Measurements from ENCODE around the gene RXRG. TPM values are rescaled to one million over a fixed set of nuclear protein-coding genes. Genes with fewer than 3 reads are reported as not detected.

RXRG gene
- total and polyA plus RNA-seq, 2 donors (not counting 3 experiments of a cell fraction or from before 2014, with no cell fraction given): not detected

GRCh38 chr1:165449131-165449530 lies 4.2 kb upstream of the RXRG start:
- Histone ChIP-seq H2AFZ (ENCODE audit: low read depth, low read length) (no peak overlapping the region), H3K9me1 (replicated peaks; ENCODE audit: control insufficient read depth, extremely low read depth, insufficient read depth, low read length) (no peaks in the 10 kb centered on the region), H3K4me1 (ENCODE audit: control insufficient read depth, extremely low read depth, insufficient read depth, low read length) (no peaks in the 10 kb centered on the region), H3K4me2 (ENCODE audit: insufficient read depth, low read length) (no peak overlapping the region), H4K20me1 (replicated peaks; ENCODE audit: control insufficient read depth, extremely low read depth, insufficient read depth, low read length) (no peaks in the 10 kb centered on the region), H3K4me3 (replicated peaks in 1 of 3; ENCODE audit: insufficient read depth in 1 of 3, low read depth in 1 of 3, low read length in 3 of 3) (no peak overlapping the region), H3K79me2 (ENCODE audit: control insufficient read depth, insufficient read depth, low read length) (no peaks in the 10 kb centered on the region), H3K9me3 (replicated peaks; ENCODE audit: control insufficient read depth, insufficient read depth, low read length) (no peaks in the 10 kb centered on the region), H3K27ac (ENCODE audit: insufficient read depth, low read depth, low read length) (no peak overlapping the region), H3K9ac (replicated peaks; ENCODE audit: extremely low read depth, insufficient read depth, low read length) (no peak overlapping the region), H3K36me3 (ENCODE audit: control insufficient read depth in 2 of 2, extremely low read depth in 1 of 2, insufficient read depth in 2 of 2, low read length in 2 of 2) (no peaks in the 10 kb centered on the region), H3K27me3 (ENCODE audit: control insufficient read depth in 2 of 2, insufficient read depth in 2 of 2, low read length in 2 of 2) (peaks cover 23 to 30% of the 10 kb centered on the region in 2 experiments)
- CTCF ChIA-PET: interaction anchor here (1.0 to 1.4 kb wide), 2 partner anchors 11 to 15 kb away, joined by 3 to 4 read pairs; no protein-coding TSS in a partner anchor
- FAIRE-seq: no peak
- TF ChIP-seq POLR2A (IDR thresholded peaks at IDR 0.05; ENCODE audit: low read depth, low read length) (no peak), POLR2AphosphoS5 (IDR thresholded peaks at IDR 0.05; ENCODE audit: insufficient read depth, low read depth, low read length) (no peak), MAX (IDR thresholded peaks at IDR 0.05; ENCODE audit: insufficient read depth, insufficient read length) (no peak), EZH2 (IDR thresholded peaks at IDR 0.05; ENCODE audit: borderline replicate concordance, low read depth, low read length, severe bottlenecking) (no peak), GATA2 (IDR thresholded peaks at IDR 0.05; ENCODE audit: insufficient read depth, insufficient read length, low read depth, low read length) (no peak), FOS (IDR thresholded peaks at IDR 0.05; ENCODE audit: borderline replicate concordance, insufficient read depth, low read length) (no peak), JUN (IDR thresholded peaks at IDR 0.05; ENCODE audit: borderline replicate concordance, insufficient read depth, insufficient read length, low read depth) (no peak), CTCF (IDR thresholded peaks at IDR 0.05; ENCODE audit: extremely low read depth in 1 of 2, insufficient read depth in 1 of 2, low read depth in 1 of 2, low read length in 2 of 2) (no peak), MYC (IDR thresholded peaks at IDR 0.05; ENCODE audit: low read depth, low read length) (no peak)
- intact Hi-C loops (cut with micrococcal nuclease): no loop called here
- POLR2A ChIA-PET: no interaction called here
- no TSS peak for BruUV-seq (replicated peaks)
- no peak for DNase-seq (ENCODE audit: low read depth, low spot score)
- dilution Hi-C loops (cut with MboI; ENCODE audit: extremely low pct_ligation_motif_present, low sequenced_read_pairs): no loop called here

All from endothelial cell of umbilical vein (primary cell).